ENCODE results near the gene LIN7B.
A peak's percentile ranks its signal among the peaks of the same experiment; 100 is the strongest.
"Not testable (repeated sequence)": the region's sequence is repeated elsewhere in the genome, so short reads cannot be mapped to it uniquely, and the experiment has no call there.

LIN7B gene, protein sequence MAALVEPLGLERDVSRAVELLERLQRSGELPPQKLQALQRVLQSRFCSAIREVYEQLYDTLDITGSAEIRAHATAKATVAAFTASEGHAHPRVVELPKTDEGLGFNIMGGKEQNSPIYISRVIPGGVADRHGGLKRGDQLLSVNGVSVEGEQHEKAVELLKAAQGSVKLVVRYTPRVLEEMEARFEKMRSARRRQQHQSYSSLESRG

DNA sequence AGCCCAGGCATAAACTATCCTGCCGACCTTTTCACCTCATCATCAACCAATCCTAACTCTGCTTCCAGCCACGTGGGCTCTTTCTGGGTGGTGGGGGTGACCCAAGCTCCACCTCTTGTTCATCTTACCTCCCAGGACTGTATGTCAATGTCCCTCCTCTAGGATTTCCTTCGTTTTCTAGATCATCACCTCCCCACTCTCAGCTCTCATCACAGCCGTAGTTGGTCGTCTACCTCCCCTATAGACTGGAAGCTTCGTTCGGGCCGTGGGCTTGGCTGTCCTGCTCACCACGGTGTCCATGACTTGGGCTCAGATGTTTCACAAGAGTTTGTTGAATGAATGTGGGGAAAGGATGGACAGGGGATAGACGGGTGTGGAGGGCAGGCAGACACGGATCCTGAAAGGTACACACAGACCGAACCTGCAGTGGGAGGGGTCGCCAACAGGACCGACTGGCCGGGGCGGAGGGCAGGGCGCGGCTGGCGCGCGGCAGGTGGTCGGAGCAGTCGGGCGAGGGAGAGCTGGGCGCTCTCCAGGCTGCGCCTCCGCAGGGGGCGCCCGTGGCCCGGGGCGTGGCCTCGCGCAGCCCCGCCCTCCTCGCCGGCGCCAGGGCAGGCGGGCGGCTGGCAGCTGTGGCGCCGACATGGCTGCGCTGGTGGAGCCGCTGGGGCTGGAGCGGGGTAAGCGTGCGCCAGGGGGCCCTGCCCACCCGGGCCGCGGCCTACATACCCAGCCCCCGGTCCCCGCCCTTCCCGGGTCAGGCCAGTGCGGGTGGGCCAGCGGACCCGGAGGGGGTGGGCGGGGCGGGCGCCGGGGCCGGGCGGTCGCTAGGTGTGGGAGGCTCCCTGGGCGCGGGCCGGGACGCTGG lies at the start of gene LIN7B:
Gene LIN7B (plus strand): TSS at position 609 of the 868 bp plus-strand sequence. CDS start 35 bp downstream, at position 644.
- DNase-seq (ENCODE audit: low read depth in 1 of 2, low spot score in 1 of 2) = peak; percentile 40 to 66

DNA sequence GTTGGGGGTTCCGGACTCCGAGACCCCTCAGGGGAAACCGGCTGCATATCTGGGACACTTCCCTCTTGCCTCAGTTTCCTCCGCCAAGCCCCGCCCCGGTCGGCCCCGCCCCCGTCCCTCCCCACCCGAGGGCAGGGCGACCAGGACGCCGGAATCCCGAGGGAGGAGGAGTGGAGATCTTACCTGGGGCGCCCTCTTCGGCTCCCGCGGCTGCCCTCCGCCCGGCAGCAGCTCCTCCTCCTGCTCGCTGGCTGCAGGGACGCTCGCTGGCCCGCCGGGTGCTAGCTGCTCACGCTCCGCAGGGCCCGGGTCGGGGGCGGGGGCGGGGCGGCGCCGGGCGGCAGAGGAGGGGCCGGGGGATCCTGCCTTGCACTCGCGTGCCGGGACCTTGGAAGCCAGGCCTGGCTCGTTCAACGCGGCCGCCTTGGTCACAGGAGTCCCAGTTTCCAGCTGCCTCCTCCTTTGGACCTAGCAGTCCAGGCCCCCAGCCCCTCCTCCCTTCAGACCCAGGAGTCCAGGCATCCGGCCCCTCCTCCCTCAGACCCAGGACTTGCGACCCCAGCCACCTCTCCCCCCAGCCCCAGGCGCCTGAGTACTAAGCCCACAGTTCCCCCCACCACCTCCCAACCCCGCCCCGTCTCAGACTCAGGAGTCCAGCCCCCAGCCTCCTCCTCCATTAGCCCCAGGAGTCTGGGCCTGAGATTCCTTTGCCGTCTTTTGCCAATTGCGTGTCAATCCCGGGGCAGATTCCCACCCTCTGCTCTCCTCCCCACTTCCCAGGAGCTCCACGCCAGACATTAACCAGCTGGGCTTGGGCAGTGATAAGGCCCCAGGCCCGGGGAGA lies 49.2 kb upstream of the LIN7B start, which contains the start of gene NTF4:
Gene NTF4 (minus strand): TSS at position 51 of the 844 bp plus-strand sequence. CDS start 2,821 bp downstream, outside the sequence.
- DNase-seq (ENCODE audit: low read depth in 1 of 2, low spot score in 1 of 2) = no peak

DNA sequence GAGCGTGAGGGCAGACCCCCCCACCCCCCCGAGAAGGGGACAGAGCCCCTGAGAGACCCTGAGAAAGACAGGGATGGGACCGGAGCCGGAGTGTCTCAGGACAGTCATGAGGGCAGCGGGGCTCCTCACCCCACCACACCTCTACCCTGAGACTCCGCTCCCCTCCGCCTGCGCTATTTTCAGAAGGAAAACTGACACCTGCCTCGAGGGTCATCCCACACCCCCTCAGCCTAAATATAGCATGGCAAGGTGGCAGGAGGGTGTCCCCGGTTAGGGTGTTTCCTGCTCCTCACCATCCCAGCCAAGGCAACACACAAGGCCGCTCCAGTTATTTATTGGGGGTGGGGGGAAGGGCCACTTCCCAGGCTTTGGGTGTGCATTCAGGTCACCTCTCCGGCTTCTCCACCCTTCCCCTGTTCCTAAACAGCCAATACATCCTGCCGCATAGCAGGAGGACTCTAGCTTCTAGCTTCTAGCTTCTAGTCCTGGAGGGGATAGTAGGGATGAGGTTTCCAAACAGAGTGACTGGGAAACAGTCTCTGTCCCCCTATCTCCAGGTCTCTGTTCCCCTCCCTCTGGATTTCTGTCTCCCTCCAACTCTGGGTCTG lies 48.2 kb upstream of the LIN7B start:
- DNase-seq (ENCODE audit: low read depth in 1 of 2, low spot score in 1 of 2) = no peak

DNA sequence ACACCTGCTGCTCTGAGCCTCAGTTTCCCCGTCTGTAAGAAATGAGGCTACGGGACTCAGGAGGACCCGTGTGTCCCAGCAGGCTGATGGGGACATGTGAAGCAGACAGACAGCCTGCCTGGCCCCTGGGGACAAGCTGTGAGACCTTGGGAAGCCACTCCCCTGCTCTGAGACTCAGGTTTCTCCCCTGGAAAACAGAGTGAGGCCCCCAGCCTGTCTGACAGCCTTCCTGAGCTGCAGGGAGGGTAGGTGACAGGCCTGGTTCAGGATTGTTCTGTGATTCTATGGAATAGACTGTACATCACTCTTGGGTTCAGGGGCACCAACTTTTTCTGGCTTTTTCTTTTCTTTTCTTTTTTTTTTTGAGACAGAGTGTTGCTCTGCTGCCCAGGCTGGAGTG lies 46.6 kb upstream of the LIN7B start:
- no peak for DNase-seq (ENCODE audit: low read depth in 1 of 2, low spot score in 1 of 2)

DNA sequence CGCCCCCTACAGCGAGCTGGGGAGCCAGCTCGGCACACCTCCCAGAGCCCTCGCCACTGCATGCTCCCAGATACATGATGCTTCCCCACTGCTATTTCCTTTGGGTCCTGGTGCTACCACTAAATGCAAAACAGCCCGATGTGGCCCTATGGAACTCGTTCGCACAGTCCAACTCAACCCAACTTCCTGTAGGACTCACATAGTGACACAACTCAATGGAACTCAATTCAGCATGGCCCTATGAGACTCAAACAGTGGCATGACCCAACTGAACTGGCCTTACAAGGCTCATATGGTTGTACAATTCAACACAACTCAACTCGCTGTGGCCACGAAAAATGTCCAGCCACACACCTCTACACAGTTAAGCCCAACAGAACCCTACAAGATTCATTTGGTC lies 45.1 kb upstream of the LIN7B start:
- no peak for DNase-seq (ENCODE audit: low read depth in 1 of 2, low spot score in 1 of 2)

DNA sequence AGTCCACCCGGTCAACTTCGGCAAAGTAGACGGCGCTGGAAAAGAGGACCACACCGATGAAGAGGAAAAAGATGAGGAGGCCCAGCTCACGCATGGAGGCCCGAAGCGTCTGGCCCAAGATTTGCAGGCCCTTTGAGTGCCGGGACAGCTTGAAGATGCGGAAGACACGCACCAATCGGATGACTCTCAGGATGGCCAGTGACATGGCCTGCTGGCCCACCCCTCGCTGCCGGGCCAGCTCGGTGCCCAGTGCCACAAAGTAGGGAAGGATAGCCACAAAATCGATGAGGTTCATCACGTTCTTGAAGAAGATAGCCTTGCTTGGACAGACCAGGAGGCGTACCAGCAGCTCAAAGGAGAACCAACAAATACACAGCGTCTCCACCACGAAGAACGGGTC lies 43.8 kb upstream of the LIN7B start:
- DNase-seq (ENCODE audit: low read depth in 1 of 2, low spot score in 1 of 2) = no peak

DNA sequence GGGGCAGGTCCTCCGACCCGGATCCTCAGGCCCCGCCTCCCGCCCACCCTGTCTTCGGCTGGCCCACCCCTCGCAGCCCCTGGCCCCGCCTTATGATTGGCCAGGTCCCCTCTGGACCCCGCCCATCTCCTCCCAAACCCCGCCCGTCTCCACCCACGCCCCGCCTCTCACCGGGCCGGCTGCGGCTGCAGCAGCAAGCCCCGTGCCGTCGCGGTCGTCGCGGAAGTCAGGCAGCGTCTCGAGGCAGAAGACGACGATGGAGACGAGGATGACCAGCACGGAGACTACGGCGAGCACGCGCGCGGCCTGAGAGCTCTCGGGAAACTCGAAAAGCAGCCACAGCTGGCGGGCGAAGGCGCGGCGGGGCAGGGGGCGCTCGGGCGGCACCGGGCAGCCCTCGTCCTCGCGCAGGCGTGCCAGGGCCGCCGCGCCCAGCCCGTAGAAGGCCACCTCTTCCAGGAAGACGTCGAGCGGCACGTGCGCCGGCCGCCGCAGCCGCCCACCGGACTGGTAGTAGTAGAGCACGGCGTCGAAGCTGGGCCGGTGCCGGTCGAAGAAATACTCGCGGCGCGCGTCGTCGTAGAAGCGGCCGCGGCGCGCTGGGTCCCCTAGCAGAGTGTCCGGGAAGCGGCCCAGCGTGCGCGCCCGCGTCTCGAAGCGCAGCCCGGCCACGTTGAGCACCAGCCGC lies 42.2 kb upstream of the LIN7B start:
- DNase-seq (ENCODE audit: low read depth in 1 of 2, low spot score in 1 of 2) = no peak

DNA sequence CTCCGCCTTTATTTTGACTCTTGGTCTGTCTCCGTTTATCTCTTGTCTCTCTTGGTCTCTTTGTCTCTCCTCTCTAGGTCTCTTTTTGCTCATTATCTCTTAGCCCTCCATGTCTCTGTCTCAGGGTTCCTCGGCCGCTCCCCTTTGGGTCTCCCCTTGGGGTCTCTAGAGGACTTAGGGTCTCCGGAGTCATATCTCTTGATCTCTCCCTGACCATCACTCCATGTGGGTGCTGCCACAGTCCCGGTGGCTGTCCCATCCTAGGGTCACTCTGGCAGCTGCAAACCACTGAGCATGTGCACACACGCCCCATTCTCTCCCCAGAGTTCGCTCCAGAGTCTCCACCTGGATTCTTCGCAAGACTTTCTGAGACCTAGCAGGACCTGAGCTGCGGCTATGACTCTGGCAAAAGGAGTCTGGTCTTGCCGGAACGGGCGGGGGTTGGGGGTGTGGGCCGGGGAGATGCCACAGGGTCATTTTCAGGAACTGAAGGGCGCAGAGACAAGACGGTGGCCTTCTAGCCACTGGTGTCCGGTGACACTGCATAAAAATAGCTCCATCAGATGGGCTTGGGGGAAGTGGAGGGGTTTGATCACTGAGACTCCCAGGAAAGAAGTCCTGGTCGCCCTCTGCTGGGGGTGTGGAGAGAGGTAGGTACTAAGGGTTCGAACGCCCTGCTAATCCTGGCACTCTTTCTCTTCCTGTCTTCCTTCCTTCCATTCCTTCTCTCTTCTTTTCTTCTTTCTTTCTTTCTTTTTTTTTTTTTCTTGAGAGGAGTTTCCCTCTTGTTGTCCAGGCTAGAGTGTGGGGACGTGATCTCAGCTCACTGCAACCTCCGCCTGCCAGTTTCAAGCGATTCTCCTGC lies 40.4 kb upstream of the LIN7B start:
- no peak for DNase-seq (ENCODE audit: low read depth in 1 of 2, low spot score in 1 of 2)

DNA sequence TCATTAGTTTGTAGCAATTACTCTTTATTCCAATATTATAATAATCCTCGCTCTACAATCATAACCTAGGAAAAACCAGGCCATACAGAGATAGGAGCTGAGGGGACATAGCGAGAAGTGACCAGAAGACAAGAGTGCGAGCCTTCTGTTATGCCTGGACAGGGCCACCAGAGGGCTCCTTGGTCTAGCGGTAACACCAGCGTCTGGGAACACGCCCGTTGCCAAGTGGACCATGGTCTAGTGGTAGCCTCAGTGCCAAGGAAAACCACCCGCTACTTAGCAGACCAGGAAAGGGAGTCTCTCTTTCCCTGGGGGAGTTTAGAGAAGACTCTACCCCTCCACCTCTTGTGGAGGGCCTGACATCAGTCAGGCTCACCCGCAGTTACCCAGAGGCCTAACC lies 39.3 kb upstream of the LIN7B start:
- DNase-seq (ENCODE audit: low read depth in 1 of 2, low spot score in 1 of 2) = not testable (repeated sequence)

DNA sequence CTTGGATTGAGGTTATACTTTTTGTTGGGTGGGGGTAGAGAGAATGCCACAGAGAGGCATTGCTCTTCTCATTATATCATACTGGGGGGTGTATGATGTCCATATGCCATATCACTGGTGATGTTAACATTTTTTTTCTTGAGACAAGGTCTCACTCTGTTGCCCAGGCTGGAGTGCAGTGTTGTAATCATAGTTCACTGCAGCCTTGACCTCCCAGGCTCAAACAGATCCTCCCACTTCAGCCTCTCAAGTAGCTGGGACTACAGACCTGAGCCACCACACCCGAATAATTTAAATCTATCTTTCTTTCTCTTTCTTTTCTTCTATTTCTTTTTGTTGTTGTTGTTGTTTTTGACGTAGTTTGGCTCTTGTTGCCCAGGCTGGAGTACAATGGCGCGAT lies 33.8 kb upstream of the LIN7B start:
- DNase-seq (ENCODE audit: low read depth in 1 of 2, low spot score in 1 of 2) = no peak

DNA sequence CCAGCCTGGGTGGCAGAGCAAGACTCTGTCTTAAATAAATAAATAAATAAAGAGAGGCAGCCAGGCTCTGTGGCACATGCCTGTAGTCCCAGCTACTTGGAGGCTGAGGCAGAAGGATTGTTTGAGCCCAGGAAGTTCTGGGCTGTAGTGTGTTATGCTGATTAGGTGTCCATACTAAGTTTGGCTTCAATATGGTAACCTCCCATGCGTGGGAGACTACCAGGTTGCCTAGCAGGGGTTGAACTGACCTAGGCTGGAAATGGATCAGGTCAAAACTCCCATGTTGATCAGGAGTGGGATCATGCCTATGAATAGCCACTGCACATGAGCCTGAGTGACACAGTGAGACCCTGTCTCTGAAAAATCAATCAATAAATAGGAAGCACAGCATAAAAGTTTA lies 32.9 kb upstream of the LIN7B start:
- DNase-seq (ENCODE audit: low read depth in 1 of 2, low spot score in 1 of 2) = no peak

DNA sequence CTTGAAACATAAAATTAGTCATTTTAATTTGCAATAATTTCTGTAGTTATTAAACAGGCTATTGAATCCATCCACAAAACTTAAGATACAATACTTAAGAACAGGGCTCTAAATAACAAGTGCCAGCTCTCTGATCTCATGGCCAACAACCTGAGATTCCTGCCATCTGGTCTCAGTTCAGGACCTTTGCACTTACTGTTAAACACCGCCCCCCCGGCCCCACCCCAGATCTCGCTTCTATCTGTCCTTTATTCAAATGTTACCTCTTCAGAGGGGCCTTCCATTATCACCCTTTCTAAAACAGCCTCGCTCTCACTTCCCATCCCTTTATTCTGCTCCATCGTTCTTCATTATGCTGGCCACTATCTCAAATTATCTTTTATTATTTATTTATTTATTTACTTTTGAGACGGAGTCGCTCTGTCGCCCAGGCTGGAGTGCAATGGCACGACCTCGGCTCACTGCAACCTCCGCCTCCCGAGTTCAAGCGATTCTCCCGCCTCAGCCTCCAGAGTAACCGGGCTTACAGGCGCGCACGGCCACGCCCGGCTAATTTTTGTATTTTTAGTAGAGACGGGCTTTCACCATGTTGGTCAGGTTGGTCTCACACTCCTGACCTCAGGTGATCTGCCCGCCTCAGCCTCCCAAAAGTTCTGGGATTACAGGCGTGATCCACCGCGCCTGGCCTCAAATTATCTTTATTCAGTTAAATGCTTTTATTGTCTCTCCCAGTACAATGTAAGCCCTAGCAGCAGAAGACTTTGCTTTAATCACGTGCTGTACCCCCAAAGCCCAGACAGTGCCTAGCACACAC lies 29.8 kb upstream of the LIN7B start:
- DNase-seq (ENCODE audit: low read depth in 1 of 2, low spot score in 1 of 2) = no peak

DNA sequence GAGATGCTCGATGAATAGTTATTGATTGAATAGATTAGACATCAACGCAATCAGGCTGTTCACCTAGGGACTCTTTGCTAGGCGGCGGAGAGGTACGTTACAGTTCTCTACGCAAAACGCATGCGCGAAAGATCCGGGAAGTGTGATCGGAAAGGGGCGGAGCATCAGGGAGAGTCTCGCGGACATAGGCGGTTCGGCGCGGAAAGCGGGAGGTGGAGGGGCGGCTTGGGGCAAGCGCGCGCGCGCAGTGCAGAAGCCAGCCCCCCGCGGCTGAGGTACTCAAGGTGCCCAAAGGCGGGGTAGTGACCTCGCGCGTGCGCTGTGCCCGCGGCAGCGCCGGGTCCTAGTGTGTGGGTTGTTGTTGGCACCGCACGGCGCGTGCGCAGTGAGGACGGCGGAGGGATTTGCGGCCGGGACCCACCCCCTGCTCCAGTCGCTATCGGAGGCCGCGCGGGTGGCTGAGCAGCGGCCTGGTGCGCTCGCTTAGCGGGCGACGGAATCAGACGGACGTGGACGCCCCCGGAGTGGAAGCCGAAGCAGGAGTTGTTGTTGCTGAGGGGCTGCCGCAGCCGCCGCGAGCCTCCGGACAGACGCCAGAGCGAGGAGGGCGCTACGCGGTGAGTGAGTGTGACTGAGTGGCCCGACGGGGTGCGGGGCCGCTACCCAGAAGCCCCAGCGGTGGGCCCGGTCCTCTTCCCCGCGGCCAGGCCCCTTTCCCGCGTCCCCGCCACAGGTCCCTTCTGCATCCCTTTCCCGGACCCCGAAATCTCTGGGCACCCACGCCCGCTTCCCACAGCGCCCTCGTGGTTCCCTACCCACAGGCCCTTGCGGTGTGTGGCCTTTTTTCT lies 28.9 kb upstream of the LIN7B start, which contains the start of gene SNRNP70:
Gene SNRNP70 (plus strand): TSS at position 432 of the 848 bp plus-strand sequence. CDS start 964 bp downstream, outside the sequence.
- peak; percentile 98 to 99 for DNase-seq (ENCODE audit: low read depth in 1 of 2, low spot score in 1 of 2)

DNA sequence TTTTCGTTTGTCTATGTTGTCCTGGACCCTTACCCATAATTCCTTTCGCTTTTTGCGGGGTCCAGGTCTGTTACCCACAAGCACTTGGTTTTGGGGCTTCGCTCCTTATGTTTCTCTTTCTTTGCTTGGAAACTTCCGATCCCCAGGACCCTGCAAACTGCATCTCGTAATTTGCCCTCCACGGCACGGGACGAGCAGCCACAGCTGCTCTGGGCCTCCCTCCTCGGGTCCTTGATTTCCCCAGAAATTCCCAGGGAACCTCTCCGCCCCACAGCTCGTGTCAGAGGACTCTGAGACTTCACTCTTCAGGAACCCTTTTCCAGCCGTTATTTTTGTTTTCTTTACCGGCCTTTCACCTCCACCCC lies 28.3 kb upstream of the LIN7B start:
- no peak for DNase-seq (ENCODE audit: low read depth in 1 of 2, low spot score in 1 of 2)

DNA sequence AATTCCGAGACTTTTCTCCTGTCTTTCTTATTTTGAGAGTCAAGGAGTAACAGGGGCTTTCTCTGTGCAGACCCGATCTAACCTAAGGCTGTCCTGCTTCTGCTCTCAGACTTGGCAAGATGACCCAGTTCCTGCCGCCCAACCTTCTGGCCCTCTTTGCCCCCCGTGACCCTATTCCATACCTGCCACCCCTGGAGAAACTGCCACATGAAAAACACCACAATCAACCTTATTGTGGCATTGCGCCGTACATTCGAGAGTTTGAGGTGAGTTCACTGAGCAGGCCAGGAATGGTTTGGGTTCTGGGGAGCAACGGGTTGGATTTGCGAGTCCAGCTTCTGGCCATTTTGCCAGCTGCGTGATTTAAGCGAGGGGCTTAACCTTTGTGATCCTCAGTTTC lies 27.9 kb upstream of the LIN7B start:
- no peak for DNase-seq (ENCODE audit: low read depth in 1 of 2, low spot score in 1 of 2)

DNA sequence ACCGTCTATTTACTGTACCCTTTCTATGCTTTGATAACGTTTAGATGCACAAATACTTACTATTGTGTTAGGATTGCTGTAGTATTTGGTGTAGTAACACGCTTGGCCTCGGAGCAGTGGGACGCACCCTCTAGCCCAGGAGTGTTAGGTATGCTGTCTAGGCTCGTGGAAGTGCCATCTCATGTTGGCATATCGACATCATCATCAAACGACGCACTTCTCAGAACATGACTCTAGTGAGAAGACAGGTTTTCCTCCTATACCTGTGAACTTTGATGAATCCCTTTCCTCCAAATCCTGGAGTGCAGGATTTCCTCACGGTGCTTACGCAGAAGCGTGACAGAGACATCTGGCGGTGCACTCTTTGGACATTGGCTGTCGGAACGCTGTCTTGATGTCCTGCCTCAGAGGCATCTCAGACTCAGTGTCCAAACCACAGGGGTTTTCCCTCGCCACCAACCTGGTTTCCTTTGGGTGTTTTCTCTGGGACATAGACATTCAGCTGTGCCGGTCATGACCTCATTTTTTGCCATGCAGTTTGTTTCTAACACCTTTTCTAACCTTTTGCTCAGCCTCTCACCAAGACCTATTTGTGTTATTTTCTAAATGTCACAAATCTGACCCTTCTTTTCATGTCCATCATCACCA lies 22.7 kb upstream of the LIN7B start:
- DNase-seq (ENCODE audit: low read depth in 1 of 2, low spot score in 1 of 2) = no peak

DNA sequence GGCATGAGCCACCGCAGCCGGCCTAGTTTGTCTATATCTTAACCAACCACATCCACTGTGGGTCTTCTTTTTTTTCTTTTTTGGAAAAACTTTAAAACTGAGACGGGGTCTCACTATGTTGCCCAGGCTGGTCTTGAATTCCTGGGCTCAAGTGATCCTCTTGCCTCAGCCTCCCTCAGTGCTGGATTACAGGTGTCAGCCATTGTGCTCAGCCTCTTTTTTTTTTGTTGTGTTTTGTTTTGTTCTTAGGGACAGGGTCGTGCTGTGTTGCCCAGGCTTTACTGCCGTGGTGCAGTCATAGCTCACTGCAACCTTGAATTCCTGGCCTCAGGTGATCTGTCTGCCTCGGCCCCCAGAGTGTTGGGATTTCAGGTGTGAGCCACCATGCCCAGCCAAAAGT lies 21.5 kb upstream of the LIN7B start:
- DNase-seq (ENCODE audit: low read depth in 1 of 2, low spot score in 1 of 2) = no peak
